Chondrocyte (in vitro differentiated cells): ENCODE data around the gene CACNB3. TPM values are rescaled to one million over a fixed set of nuclear protein-coding genes. Genes with fewer than 3 reads are reported as not detected.

Source experiments
- DNase-seq: peaks from one replicate; pipeline ENCODE4 v3.0.0; 2021; ENCODE audit warnings: mixed read lengths, low spot score
- H3K27ac Mint-ChIP-seq: one replicate; pipeline ENCODE4 v1.8.0; 2021; ENCODE audit warnings: mild to moderate bottlenecking, moderate library complexity, mixed read lengths; ENCODE audit not compliant: unreplicated experiment
- H3K27me3 Mint-ChIP-seq: 2 replicates; pipeline ENCODE4 v1.8.0; 2021; ENCODE audit warnings: low read depth, mixed read lengths
- H3K36me3 Mint-ChIP-seq: 2 replicates; pipeline ENCODE4 v1.8.0; 2021; ENCODE audit warnings: low read depth, mixed read lengths
- H3K4me1 Mint-ChIP-seq: 2 replicates; pipeline ENCODE4 v1.8.0; 2021; ENCODE audit warnings: low read depth, mild to moderate bottlenecking, mixed read lengths
- H3K4me3 Mint-ChIP-seq: one replicate; pipeline ENCODE4 v1.8.0; 2021; ENCODE audit warnings: mild to moderate bottlenecking, moderate library complexity, mixed read lengths; ENCODE audit not compliant: unreplicated experiment
- H3K9me3 Mint-ChIP-seq: 2 replicates; pipeline ENCODE4 v1.8.0; 2021; ENCODE audit warnings: low read depth, mixed read lengths
- total RNA-seq: library from RNA; stranded (reverse); gene quantifications from 3 replicates; pipeline ENCODE4 v1.2.1, GENCODE V29; 2021
- TF ChIP-seq, protein P1 (sequence below): fragments of 200-600 bp; sonication (generic); IDR thresholded peaks from 2 replicates; pipeline ENCODE4 v1.5.0; 2021; ENCODE audit warnings: antibody characterized with exemption, mild to moderate bottlenecking, moderate library complexity

CACNB3 gene
- total RNA-seq, 1 donor from 2014 or later = 69.5 TPM

DNA sequence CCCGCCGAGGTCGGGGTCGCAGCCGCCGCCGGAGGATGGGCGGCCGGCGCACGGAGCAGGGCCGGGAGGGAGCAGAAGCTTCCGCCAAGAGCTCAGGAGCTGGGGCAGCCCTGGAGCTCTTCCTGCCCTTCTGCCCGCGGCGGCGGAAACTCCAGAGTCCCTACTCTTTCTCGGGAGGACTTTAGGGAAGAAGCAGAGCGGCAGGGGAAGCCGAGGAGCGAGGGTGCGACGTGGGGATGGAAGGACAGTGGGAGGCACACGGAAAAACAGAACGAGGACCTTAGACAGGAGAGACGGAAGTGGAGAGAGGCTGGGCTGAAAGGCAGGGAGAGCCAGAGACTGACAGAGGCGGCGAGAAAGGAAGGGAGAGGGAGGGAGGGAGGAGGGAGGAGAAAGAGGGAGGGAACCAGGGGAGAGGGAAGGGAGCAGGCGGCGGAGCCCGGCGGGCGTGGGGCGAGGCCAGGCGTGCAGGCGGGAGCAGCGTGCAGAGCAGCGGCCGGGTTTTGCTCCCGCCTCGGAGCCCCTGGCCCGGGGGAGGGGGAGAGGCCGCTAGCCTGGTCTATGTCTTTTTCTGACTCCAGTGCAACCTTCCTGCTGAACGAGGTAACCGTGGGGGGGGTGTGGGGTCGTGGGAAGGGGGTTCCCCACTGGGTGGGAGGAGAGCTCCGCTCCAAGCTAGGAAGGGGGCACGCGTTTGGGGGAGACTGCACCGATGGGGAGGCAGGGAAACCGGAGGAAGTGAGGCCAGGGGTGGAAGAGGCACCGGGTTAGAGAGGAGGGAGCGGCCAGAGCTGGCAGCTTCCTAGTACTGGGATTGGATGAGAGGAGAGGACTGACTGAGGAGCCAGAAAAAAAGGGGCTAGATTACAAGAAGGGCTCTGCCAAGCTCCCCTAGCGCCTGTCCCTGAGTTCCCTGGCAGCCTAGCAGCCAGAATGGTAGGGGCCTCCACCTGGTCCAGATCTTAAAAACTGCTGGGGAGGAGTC, 2.9 kb upstream of the CACNB3 start:
- TF ChIP-seq, protein P1, sequence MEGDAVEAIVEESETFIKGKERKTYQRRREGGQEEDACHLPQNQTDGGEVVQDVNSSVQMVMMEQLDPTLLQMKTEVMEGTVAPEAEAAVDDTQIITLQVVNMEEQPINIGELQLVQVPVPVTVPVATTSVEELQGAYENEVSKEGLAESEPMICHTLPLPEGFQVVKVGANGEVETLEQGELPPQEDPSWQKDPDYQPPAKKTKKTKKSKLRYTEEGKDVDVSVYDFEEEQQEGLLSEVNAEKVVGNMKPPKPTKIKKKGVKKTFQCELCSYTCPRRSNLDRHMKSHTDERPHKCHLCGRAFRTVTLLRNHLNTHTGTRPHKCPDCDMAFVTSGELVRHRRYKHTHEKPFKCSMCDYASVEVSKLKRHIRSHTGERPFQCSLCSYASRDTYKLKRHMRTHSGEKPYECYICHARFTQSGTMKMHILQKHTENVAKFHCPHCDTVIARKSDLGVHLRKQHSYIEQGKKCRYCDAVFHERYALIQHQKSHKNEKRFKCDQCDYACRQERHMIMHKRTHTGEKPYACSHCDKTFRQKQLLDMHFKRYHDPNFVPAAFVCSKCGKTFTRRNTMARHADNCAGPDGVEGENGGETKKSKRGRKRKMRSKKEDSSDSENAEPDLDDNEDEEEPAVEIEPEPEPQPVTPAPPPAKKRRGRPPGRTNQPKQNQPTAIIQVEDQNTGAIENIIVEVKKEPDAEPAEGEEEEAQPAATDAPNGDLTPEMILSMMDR = no peak
- Mint-ChIP-seq H3K4me1 (peaks cover 75% of the 10 kb centered on the region), H3K36me3 (no peaks in the 10 kb centered on the region), H3K4me3 (peak overlapping the region; percentile 100), H3K9me3 (no peaks in the 10 kb centered on the region), H3K27me3 (no peaks in the 10 kb centered on the region), H3K27ac (peak overlapping the region; percentile 97)
- no peak for DNase-seq

GRCh38 chr12:48816143-48816854, 2.0 kb upstream of the CACNB3 start:
- Mint-ChIP-seq H3K36me3 (no peaks in the 10 kb centered on the region), H3K4me1 (peaks cover 68% of the 10 kb centered on the region), H3K4me3 (peak overlapping the region; percentile 100), H3K27ac (peak overlapping the region; percentile 97), H3K9me3 (no peaks in the 10 kb centered on the region), H3K27me3 (no peaks in the 10 kb centered on the region)
- no peak for DNase-seq
- TF ChIP-seq, protein P1 = no peak

- H3K36me3 Mint-ChIP-seq = peaks cover 5% of the 10 kb centered on the region
- TF ChIP-seq, protein P1 = peak; percentile 54
- H3K27ac Mint-ChIP-seq = peak overlapping the region; percentile 13
- H3K4me3 Mint-ChIP-seq = peak overlapping the region; percentile 94
- no peaks in the 10 kb centered on the region for H3K9me3 Mint-ChIP-seq
- H3K27me3 Mint-ChIP-seq = no peaks in the 10 kb centered on the region
- H3K4me1 Mint-ChIP-seq = peaks cover 47% of the 10 kb centered on the region
- DNase-seq = no peak
These were observed 715 bp downstream of the CACNB3 start for GRCh38 chr12:48818831-48819590.

GRCh38 chr12:48819986-48820725, 1.9 kb downstream of the CACNB3 start:
- TF ChIP-seq, protein P1 = no peak
- Mint-ChIP-seq H3K4me1 (peaks cover 46% of the 10 kb centered on the region), H3K27me3 (no peaks in the 10 kb centered on the region), H3K27ac (peak overlapping the region; percentile 22), H3K4me3 (peak overlapping the region; percentile 94), H3K36me3 (peaks cover 11% of the 10 kb centered on the region), H3K9me3 (no peaks in the 10 kb centered on the region)
- no peak for DNase-seq
